GM12878 (cell line): ENCODE data around the gene CSMD2. TPM values are rescaled to one million over a fixed set of nuclear protein-coding genes. Genes with fewer than 3 reads are reported as not detected.

Source experiments
- ATAC-seq: fragments of 200-7000 bp; cut with Tn5 transposase; 3 replicates; pipeline ENCODE4 v1.9.1; 2020; ENCODE audit warnings: mild to moderate bottlenecking, moderate library complexity
- BruUV-seq: library from RNA; stranded (reverse); fragments of 400-500 nt; replicated peaks from 2 replicates; lab custom pipeline; 2021; lab: Mats Ljungman, UMichigan
- CTCF ChIA-PET: fragments of 300-600 bp; sonication (Branson Sonifier 250); formaldehyde crosslinking; extraction: SDS; loops from one replicate; lab custom pipeline; 2021; ENCODE audit warnings: inconsistent platforms; lab: Yijun Ruan, JAX
- POLR2A ChIA-PET: fragments of 350-600 bp; formaldehyde crosslinking; extraction: SDS; loops from one replicate; lab custom pipeline; 2021; ENCODE audit warnings: inconsistent platforms; lab: Charles Lee
- RAD21 ChIA-PET: fragments of 300-600 bp; sonication (Branson Sonifier 250); formaldehyde crosslinking; loops from one replicate; lab custom pipeline; 2023; ENCODE audit warnings: antibody characterized with exemption; ENCODE audit not compliant: unreplicated experiment; lab: Charles Lee
- SMC1A ChIA-PET: fragments of 300-600 bp; sonication (Branson Sonifier 250); formaldehyde crosslinking; loops from one replicate; lab custom pipeline; 2023; ENCODE audit not compliant: unreplicated experiment, uncharacterized antibody; lab: Charles Lee
- DNase-seq: peaks from one replicate; pipeline ENCODE4 v3.0.0-alpha.2; 2011; ENCODE audit warnings: low read depth, low spot score
- FAIRE-seq: peaks from 3 replicates; lab custom pipeline; 2011; peaks lifted over from hg19 to GRCh38; lab: Jason Lieb, UNC
- H2AFZ ChIP-seq: 2 replicates; pipeline ENCODE4 v1.6.0; 2011; ENCODE audit warnings: low read depth, low read length, control low read depth; ENCODE audit not compliant: control insufficient read depth
- H3K27ac ChIP-seq: 2 replicates; pipeline ENCODE4 v1.5.1; 2011; ENCODE audit warnings: control low read depth; ENCODE audit not compliant: control insufficient read depth, insufficient read depth
- H3K27me3 ChIP-seq, 2 experiments: replicated peaks in 1 of 2; 2 replicates each; pipeline versions ENCODE4 v1.6.0 to v1.6.1; 2011; ENCODE audit warnings: low read length in 1 of 2; ENCODE audit not compliant: control insufficient read depth in 2 of 2, insufficient read depth in 2 of 2
- H3K36me3 ChIP-seq, 2 experiments: 2 replicates each; pipeline ENCODE4 v1.5.1; 2011; ENCODE audit warnings: low read length in 1 of 2; ENCODE audit not compliant: control insufficient read depth in 2 of 2, insufficient read depth in 2 of 2
- H3K4me1 ChIP-seq: 2 replicates; pipeline ENCODE4 v1.6.1; 2011; ENCODE audit warnings: mild to moderate bottlenecking, low read length, moderate library complexity, mixed read lengths; ENCODE audit not compliant: control insufficient read depth, insufficient read depth
- H3K4me2 ChIP-seq: 2 replicates; pipeline ENCODE4 v1.6.0; 2011; ENCODE audit warnings: control low read depth; ENCODE audit not compliant: control insufficient read depth, insufficient read depth
- H3K4me3 ChIP-seq: fragments of 200-600 bp; sonication (generic); 2 replicates; pipeline ENCODE4 v1.5.1; 2016
- H3K79me2 ChIP-seq: 2 replicates; pipeline ENCODE4 v1.6.0; 2011; ENCODE audit warnings: low read length; ENCODE audit not compliant: control insufficient read depth, insufficient read depth
- H3K9ac ChIP-seq: 2 replicates; pipeline ENCODE4 v1.8.0; 2011; ENCODE audit warnings: low read length, control low read depth, mixed read lengths; ENCODE audit not compliant: control insufficient read depth, insufficient read depth
- H3K9me3 ChIP-seq: replicated peaks from 3 replicates; pipeline ENCODE4 v1.5.1; 2011; ENCODE audit warnings: mild to moderate bottlenecking, low read length; ENCODE audit not compliant: control insufficient read depth, insufficient read depth
- H4K20me1 ChIP-seq: 2 replicates; pipeline ENCODE4 v1.6.0; 2011; ENCODE audit not compliant: control insufficient read depth, insufficient read depth
- CEBPB ChIP-seq, 2 experiments: fragments of 150-350 bp in 1 of 2; IDR thresholded peaks; 2 replicates each; pipeline ENCODE4 v1.6.1; 2012 to 2014; ENCODE audit warnings: low read depth in 2 of 2, low read length in 2 of 2, borderline replicate concordance in 1 of 2, inconsistent platforms in 1 of 2
- FOXK2 ChIP-seq: fragments of 450-650 bp; IDR thresholded peaks from 2 replicates; pipeline ENCODE4 v1.6.1; 2017; ENCODE audit warnings: mild to moderate bottlenecking, moderate library complexity
- IKZF1 ChIP-seq: fragments of 450-650 bp; conservative IDR thresholded peaks from 2 replicates; pipeline ENCODE4 v1.6.1; 2017; ENCODE audit warnings: antibody characterized with exemption, mild to moderate bottlenecking
- JUNB ChIP-seq: IDR thresholded peaks from 2 replicates; pipeline ENCODE4 v1.6.1; 2016; ENCODE audit warnings: antibody characterized with exemption, mild to moderate bottlenecking
- KDM1A ChIP-seq: fragments of 200-600 bp; sonication (generic); IDR thresholded peaks from 2 replicates; pipeline ENCODE4 v1.6.1; 2016; ENCODE audit warnings: borderline replicate concordance
- MYB ChIP-seq: fragments of 150-350 bp; IDR thresholded peaks from 2 replicates; pipeline ENCODE4 v1.6.1; 2014; ENCODE audit warnings: mild to moderate bottlenecking, low read depth, low read length, borderline replicate concordance
- NFXL1 ChIP-seq: fragments of 450-650 bp; IDR thresholded peaks from 2 replicates; pipeline ENCODE4 v1.6.1; 2017; ENCODE audit warnings: antibody characterized with exemption, mild to moderate bottlenecking, borderline replicate concordance
- NFYA ChIP-seq: IDR thresholded peaks from 2 replicates; pipeline ENCODE4 v1.6.1; 2011; ENCODE audit warnings: low read depth, mild to moderate bottlenecking, low read length, improper control_type of control experiment, borderline replicate concordance
- PAX5 ChIP-seq: IDR thresholded peaks from 2 replicates; pipeline ENCODE4 v1.6.1; 2011; ENCODE audit warnings: low read depth, low read length, borderline replicate concordance
- SP1 ChIP-seq: IDR thresholded peaks from one replicate; pipeline ENCODE4 v1.6.1; 2011; ENCODE audit warnings: low read depth, low read length
- SREBF2 ChIP-seq: IDR thresholded peaks from 2 replicates; pipeline ENCODE4 v1.6.1; 2012; ENCODE audit warnings: mild to moderate bottlenecking, low read length
- ZBED1 ChIP-seq: IDR thresholded peaks from 2 replicates; pipeline ENCODE4 v1.6.1; 2016; ENCODE audit warnings: borderline replicate concordance
- ZZZ3 ChIP-seq: IDR thresholded peaks from 2 replicates; pipeline ENCODE4 v1.6.1; 2011; ENCODE audit warnings: low read depth; ENCODE audit not compliant: control insufficient read depth, insufficient read length
- WGBS: methylation state at CpG from one replicate; pipeline ENCODE4 v1.1.6; 2016; ENCODE audit warnings: low lambda C conversion rate; ENCODE audit not compliant: insufficient replicate concordance, insufficient coverage; ENCODE audit errors: missing lambda C conversion rate; 5-methylcytosine and 5-hydroxymethylcytosine counted together
- in situ Hi-C: fragments of 300-500 bp; cut with MboI; formaldehyde crosslinking; loops from 9 replicates; pipeline ENCODE4 v1.14.3; 2018; ENCODE audit warnings: mixed read lengths
- intact Hi-C: fragments of 100-400 bp; cut with micrococcal nuclease; formaldehyde crosslinking; loops from one replicate; pipeline ENCODE4 v1.14.2; 2022; ENCODE audit not compliant: unreplicated experiment
- polyA plus RNA-seq, 11 experiments: library from polyadenylated mRNA; depleted of rRNA in 4 of 11; unstranded in 6 of 11; stranded (reverse) in 5 of 11; fragments of >200 nt; fragmentation: Nextera tagmentation in 4 of 11; fragmentation: Illumina TruSeq in 1 of 11; extraction: Ambion mirVana in 4 of 11; extraction: Trizol in 1 of 11; gene quantifications; 1 replicate in 1 of 11; 2 replicates in 10 of 11; pipeline versions ENCODE4 v1.2.1 to v1.2.3, GENCODE V29; 2011 to 2016; ENCODE audit warnings: inconsistent platforms in 2 of 11, missing spikeins in 2 of 11, low read depth in 1 of 11
- total RNA-seq, 4 experiments: library from RNA; depleted of rRNA in 3 of 4; stranded (reverse); fragments of >200 nt in 3 of 4; fragmentation: Illumina TruSeq in 1 of 4; extraction: Trizol in 1 of 4; gene quantifications; 2 replicates each; pipeline versions ENCODE4 v1.2.1 to v1.2.3, GENCODE V29; 2013 to 2021
- TF ChIP-seq, protein P1 (sequence below): fragments of 450-650 bp; IDR thresholded peaks from 2 replicates; pipeline ENCODE4 v1.6.1; 2018; ENCODE audit warnings: borderline replicate concordance, mild to moderate bottlenecking; ENCODE audit not compliant: partially characterized antibody
- TF ChIP-seq, protein P2 (sequence below): IDR thresholded peaks from 2 replicates; pipeline ENCODE4 v1.6.1; 2011; ENCODE audit warnings: low read depth, low read length, improper control_type of control experiment, borderline replicate concordance
- TF ChIP-seq, protein P3 (sequence below): IDR thresholded peaks from 2 replicates; pipeline ENCODE4 v1.6.1; 2012; ENCODE audit warnings: low read depth, low read length, improper control_type of control experiment

Gene CSMD2
- total and polyA plus RNA-seq, 10 of the 15 experiments (the other 5 are each of a cell fraction or from before 2014, with no cell fraction given), result under 0.01 TPM; not detected in 9

DNA sequence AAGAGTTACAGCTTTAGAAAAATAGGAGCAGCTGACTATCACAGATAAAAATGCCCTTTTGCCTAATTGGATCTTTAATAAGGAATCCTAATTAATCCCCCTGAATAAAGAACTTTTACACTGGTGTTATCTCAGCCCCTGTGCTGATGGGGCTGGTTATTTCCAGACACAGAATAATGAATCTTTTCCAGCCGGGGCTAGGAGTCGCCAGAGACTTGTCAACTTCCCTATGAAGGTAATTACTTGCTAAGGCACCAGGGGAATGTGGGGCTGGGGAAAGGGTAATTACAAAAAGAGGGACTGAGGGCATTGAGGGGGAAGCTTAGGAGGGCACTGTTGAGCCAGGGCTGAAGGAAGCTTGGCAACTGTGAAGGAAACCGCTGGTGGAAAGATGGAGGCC, 266.6 kb downstream of the CSMD2 start (continued):
- TF ChIP-seq, protein P1, sequence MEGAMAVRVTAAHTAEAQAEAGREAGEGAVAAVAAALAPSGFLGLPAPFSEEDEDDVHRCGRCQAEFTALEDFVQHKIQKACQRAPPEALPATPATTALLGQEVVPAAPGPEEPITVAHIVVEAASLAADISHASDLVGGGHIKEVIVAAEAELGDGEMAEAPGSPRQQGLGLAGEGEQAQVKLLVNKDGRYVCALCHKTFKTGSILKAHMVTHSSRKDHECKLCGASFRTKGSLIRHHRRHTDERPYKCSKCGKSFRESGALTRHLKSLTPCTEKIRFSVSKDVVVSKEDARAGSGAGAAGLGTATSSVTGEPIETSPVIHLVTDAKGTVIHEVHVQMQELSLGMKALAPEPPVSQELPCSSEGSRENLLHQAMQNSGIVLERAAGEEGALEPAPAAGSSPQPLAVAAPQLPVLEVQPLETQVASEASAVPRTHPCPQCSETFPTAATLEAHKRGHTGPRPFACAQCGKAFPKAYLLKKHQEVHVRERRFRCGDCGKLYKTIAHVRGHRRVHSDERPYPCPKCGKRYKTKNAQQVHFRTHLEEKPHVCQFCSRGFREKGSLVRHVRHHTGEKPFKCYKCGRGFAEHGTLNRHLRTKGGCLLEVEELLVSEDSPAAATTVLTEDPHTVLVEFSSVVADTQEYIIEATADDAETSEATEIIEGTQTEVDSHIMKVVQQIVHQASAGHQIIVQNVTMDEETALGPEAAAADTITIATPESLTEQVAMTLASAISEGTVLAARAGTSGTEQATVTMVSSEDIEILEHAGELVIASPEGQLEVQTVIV, result no peak
- TF ChIP-seq ZBED1 (no peak), NFXL1 (no peak), SREBF2 (no peak), IKZF1 (no peak)
- TF ChIP-seq, protein P2, sequence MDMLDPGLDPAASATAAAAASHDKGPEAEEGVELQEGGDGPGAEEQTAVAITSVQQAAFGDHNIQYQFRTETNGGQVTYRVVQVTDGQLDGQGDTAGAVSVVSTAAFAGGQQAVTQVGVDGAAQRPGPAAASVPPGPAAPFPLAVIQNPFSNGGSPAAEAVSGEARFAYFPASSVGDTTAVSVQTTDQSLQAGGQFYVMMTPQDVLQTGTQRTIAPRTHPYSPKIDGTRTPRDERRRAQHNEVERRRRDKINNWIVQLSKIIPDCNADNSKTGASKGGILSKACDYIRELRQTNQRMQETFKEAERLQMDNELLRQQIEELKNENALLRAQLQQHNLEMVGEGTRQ, result no peak

DNA sequence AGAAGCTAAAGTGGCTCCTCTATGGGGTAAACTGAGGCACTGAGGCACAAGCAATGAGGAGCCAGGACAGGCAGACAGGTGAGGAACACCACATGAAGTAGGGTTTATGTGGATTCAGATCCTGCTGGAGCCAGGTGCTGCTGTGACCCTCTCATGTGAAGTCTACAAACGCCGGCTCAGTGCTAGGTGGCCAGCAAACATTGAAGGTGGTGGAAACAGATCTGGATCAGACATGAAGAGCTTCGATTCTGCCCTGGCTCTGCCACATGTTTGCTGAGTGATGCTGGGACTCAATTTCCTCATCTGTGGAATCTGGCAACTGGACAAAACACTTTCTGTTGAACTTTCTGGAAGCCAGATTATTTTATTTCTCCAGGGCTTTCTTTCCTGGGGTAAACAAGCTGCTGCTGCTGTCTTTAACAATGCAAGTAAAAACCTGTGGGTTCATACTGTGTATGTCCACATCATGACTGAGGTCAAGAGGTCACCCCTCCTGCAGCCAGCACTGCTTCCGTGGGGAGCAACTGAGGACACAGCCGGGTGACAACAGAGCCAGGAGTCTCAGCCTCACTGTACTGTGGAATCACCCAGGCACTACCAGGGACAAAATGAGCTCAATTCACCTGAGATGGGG, 267.8 kb downstream of the CSMD2 start:
- no TSS peak for BruUV-seq
- Histone ChIP-seq H3K9ac (no peak overlapping the region), H3K4me1 (no peaks in the 10 kb centered on the region), H3K79me2 (no peaks in the 10 kb centered on the region), H3K27me3 (no peaks in the 10 kb centered on the region), H3K36me3 (no peaks in the 10 kb centered on the region), H3K27ac (no peak overlapping the region), H2AFZ (no peak overlapping the region), H3K4me3 (no peak overlapping the region), H3K9me3 (no peaks in the 10 kb centered on the region), H4K20me1 (no peaks in the 10 kb centered on the region), H3K4me2 (no peak overlapping the region)
- in situ Hi-C loops, result no loop called here
- 63% methylated on average over 5 of the region's 5 CpGs for WGBS
- ChIA-PET CTCF (no interaction called here), SMC1A (no interaction called here), RAD21 (no interaction called here), POLR2A (no interaction called here)
- FAIRE-seq, result no peak
- DNase-seq, result no peak
- no peak for ATAC-seq
- intact Hi-C loops, result no loop called here
- TF ChIP-seq, protein P3, sequence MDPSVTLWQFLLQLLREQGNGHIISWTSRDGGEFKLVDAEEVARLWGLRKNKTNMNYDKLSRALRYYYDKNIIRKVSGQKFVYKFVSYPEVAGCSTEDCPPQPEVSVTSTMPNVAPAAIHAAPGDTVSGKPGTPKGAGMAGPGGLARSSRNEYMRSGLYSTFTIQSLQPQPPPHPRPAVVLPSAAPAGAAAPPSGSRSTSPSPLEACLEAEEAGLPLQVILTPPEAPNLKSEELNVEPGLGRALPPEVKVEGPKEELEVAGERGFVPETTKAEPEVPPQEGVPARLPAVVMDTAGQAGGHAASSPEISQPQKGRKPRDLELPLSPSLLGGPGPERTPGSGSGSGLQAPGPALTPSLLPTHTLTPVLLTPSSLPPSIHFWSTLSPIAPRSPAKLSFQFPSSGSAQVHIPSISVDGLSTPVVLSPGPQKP, result no peak
- TF ChIP-seq FOXK2, result no peak
- no peak for TF ChIP-seq MYB
- no peak for TF ChIP-seq JUNB
- TF ChIP-seq SP1, result no peak
- TF ChIP-seq KDM1A, result no peak
- no peak for TF ChIP-seq ZZZ3
- TF ChIP-seq CEBPB (IDR thresholded peaks at IDR 0.05; ENCODE audit: borderline replicate concordance in 1 of 2, low read depth in 2 of 2, low read length in 2 of 2), result no peak
- no peak for TF ChIP-seq PAX5
- TF ChIP-seq, protein P1, result no peak
- TF ChIP-seq NFYA, result no peak
